HG02938 (cell line): Measurements from ENCODE around the gene LEFTY2.
"Not testable (repeated sequence)": the region's sequence is repeated elsewhere in the genome, so short reads cannot be mapped to it uniquely, and the experiment has no call there.

Source experiments
- ATAC-seq: cut with Tn5 transposase; IDR thresholded peaks from one replicate; pipeline ENCODE4 v1.9.1; 2021; ENCODE audit warnings: mild to moderate bottlenecking, moderate library complexity; ENCODE audit not compliant: unreplicated experiment

LEFTY2 gene

GRCh38 chr1:225908013-225908640, 32.9 kb downstream of the LEFTY2 start:
- ATAC-seq: no peak

GRCh38 chr1:225907341-225907740, 33.7 kb downstream of the LEFTY2 start:
- no peak for ATAC-seq

GRCh38 chr1:225906467-225906866, 34.6 kb downstream of the LEFTY2 start:
- ATAC-seq: no peak

GRCh38 chr1:225903623-225904022, 37.4 kb downstream of the LEFTY2 start:
- no peak for ATAC-seq

- no peak for ATAC-seq
Observed at GRCh38 chr1:225899044-225899925, 41.7 kb downstream of the LEFTY2 start.

- ATAC-seq: no peak
Observed at GRCh38 chr1:225897595-225898514, 43.2 kb downstream of the LEFTY2 start.

GRCh38 chr1:225896937-225897549, 44.0 kb downstream of the LEFTY2 start:
- ATAC-seq: peak; percentile 100

- ATAC-seq: no peak
Observed at GRCh38 chr1:225896494-225896893, 44.5 kb downstream of the LEFTY2 start.

- ATAC-seq: no peak
Observed at GRCh38 chr1:225892307-225892706, 48.7 kb downstream of the LEFTY2 start.

- no peak for ATAC-seq
Observed at GRCh38 chr1:225891229-225891972, 49.6 kb downstream of the LEFTY2 start.

GRCh38 chr1:225890346-225891228, 50.4 kb downstream of the LEFTY2 start:
- ATAC-seq: no peak

- no peak for ATAC-seq
Observed at GRCh38 chr1:225889743-225890142, 51.3 kb downstream of the LEFTY2 start.

GRCh38 chr1:225888898-225889601, 52.0 kb downstream of the LEFTY2 start, which contains the start of gene LEFTY1:
Gene LEFTY1 (minus strand): TSS chr1:225889146. CDS start chr1:225889066, 80 bp downstream.
- no peak for ATAC-seq

- no peak for ATAC-seq
Observed at GRCh38 chr1:225888289-225888897, 52.6 kb downstream of the LEFTY2 start.

- not testable (repeated sequence) for ATAC-seq
Observed at GRCh38 chr1:225887554-225888288, 53.3 kb downstream of the LEFTY2 start.

- ATAC-seq: no peak
Observed at GRCh38 chr1:225887030-225887314, 54.0 kb downstream of the LEFTY2 start.
